ENCODE data around the gene CCT8.

DNA sequence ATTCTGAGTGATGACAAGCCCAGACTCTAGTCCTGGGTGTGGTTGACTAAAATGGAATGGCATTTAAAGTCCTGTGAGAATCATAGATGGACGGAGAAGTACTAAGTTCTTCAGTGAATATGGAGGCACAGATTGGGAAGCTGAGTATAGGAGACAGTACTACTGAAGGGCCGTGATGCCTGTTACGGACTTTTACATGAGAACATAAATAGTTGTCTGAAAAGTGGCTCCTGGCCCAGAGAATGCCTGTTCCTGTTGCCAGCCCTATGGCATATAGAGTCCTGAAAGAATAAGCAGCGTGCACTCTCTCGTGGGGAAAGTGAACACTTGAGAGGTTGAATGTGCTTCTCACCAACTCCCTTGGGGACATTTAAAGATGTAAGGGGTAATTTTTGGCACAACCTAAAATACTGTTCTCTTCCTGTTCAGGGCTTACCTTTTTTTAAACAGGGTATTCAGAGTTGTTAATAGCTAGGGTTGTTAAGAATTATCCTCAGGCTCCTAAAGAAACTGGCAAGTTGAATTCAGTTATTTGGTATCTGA, 20.4 kb downstream of the CCT8 start:
- TF ChIP-seq POLR2A (IDR thresholded peaks at IDR 0.05; ENCODE audit: low read depth, low read length): no peak
- TF ChIP-seq, protein P1, sequence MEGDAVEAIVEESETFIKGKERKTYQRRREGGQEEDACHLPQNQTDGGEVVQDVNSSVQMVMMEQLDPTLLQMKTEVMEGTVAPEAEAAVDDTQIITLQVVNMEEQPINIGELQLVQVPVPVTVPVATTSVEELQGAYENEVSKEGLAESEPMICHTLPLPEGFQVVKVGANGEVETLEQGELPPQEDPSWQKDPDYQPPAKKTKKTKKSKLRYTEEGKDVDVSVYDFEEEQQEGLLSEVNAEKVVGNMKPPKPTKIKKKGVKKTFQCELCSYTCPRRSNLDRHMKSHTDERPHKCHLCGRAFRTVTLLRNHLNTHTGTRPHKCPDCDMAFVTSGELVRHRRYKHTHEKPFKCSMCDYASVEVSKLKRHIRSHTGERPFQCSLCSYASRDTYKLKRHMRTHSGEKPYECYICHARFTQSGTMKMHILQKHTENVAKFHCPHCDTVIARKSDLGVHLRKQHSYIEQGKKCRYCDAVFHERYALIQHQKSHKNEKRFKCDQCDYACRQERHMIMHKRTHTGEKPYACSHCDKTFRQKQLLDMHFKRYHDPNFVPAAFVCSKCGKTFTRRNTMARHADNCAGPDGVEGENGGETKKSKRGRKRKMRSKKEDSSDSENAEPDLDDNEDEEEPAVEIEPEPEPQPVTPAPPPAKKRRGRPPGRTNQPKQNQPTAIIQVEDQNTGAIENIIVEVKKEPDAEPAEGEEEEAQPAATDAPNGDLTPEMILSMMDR (conservative IDR thresholded peaks at IDR 0.05; ENCODE audit: low read depth, low read length): no peak
- no peak for TF ChIP-seq RCOR1 (IDR thresholded peaks at IDR 0.05; ENCODE audit: insufficient replicate concordance, low read length)
- TF ChIP-seq CEBPB (IDR thresholded peaks at IDR 0.05; ENCODE audit: low read depth, low read length): no peak

Measured in IMR-90 (cell line).